ENCODE results near the gene PRR33.

GRCh38 chr11:1920909-1921573 is 29.3 kb upstream of the PRR33 start:
- TF ChIP-seq MAFK (IDR thresholded peaks at IDR 0.05; ENCODE audit: partially characterized antibody): no peak
- TF ChIP-seq CTCF (IDR thresholded peaks at IDR 0.05): no peak
- no peak for TF ChIP-seq RAD21 (conservative IDR thresholded peaks at IDR 0.05 in 1 of 2, IDR thresholded peaks at IDR 0.05 in 1 of 2)
- TF ChIP-seq SMC3 (IDR thresholded peaks at IDR 0.05): no peak
- TF ChIP-seq CHD4 (IDR thresholded peaks at IDR 0.05; ENCODE audit: borderline replicate concordance): no peak
- no peak for TF ChIP-seq JUN (IDR thresholded peaks at IDR 0.05)
- no peak for TF ChIP-seq E2F6 (IDR thresholded peaks at IDR 0.05; ENCODE audit: borderline replicate concordance, low read depth)
- no peak for TF ChIP-seq RNF2 (IDR thresholded peaks at IDR 0.05; ENCODE audit: borderline replicate concordance, low read depth)
- TF ChIP-seq TFCP2L1 (CRISPR knock-in tag; IDR thresholded peaks at IDR 0.05): no peak
- no peak for TF ChIP-seq POLR2A (IDR thresholded peaks at IDR 0.05; ENCODE audit: low read length)
- no peak for TF ChIP-seq NR3C1 (IDR thresholded peaks at IDR 0.05)
- no peak for TF ChIP-seq JUNB (IDR thresholded peaks at IDR 0.05)

Measured in A549 (cell line).